Measurements from ENCODE around the gene NFATC2. TPM values are rescaled to one million over a fixed set of nuclear protein-coding genes. Genes with fewer than 3 reads are reported as not detected.

Gene NFATC2
- polyA plus RNA-seq, 1 donor from 2014 or later, result not detected

GRCh38 chr20:51481341-51481914, 61.1 kb downstream of the NFATC2 start:
- TF ChIP-seq CTCF (IDR thresholded peaks at IDR 0.05; ENCODE audit: poor library complexity, severe bottlenecking), result no peak
- TF ChIP-seq MXI1 (conservative IDR thresholded peaks at IDR 0.05; ENCODE audit: poor library complexity, severe bottlenecking), result no peak
- no peak for TF ChIP-seq POLR2AphosphoS5 (IDR thresholded peaks at IDR 0.05)
- no peak for TF ChIP-seq SMC3 (conservative IDR thresholded peaks at IDR 0.05; ENCODE audit: poor library complexity)
- no peak for TF ChIP-seq REST (IDR thresholded peaks at IDR 0.05; ENCODE audit: borderline replicate concordance)
- TF ChIP-seq TAF1 (IDR thresholded peaks at IDR 0.05; ENCODE audit: low read depth), result no peak
- TF ChIP-seq EZH2 (IDR thresholded peaks at IDR 0.05; ENCODE audit: borderline replicate concordance, insufficient read depth, low read length, poor library complexity, severe bottlenecking), result no peak
- TF ChIP-seq EP300 (conservative IDR thresholded peaks at IDR 0.05; ENCODE audit: poor library complexity, severe bottlenecking), result no peak
- TF ChIP-seq RAD21 (conservative IDR thresholded peaks at IDR 0.05), result no peak
- Histone ChIP-seq H3K9me3 (ENCODE audit: low read length) (peaks cover 3% of the 10 kb centered on the region), H3K27me3 (ENCODE audit: insufficient read depth, low read depth, low read length) (no peaks in the 10 kb centered on the region), H3K9me2 (ENCODE audit: insufficient read depth, low read length) (no peaks in the 10 kb centered on the region), H3F3A (ENCODE audit: insufficient read depth, low read length, poor library complexity, severe bottlenecking) (no peaks in the 10 kb centered on the region), H3K4me2 (ENCODE audit: low read length) (no peak overlapping the region), H3K79me2 (replicated peaks; ENCODE audit: insufficient read depth, low read length) (no peaks in the 10 kb centered on the region), H3K27ac (ENCODE audit: low read length) (no peak overlapping the region), H3K9ac (ENCODE audit: low read length) (no peak overlapping the region), H4K20me1 (ENCODE audit: insufficient read depth) (no peaks in the 10 kb centered on the region), H3K36me3 (ENCODE audit: insufficient read depth, low read length) (no peaks in the 10 kb centered on the region), H3K4me3 (ENCODE audit: low read length) (no peak overlapping the region), H2AFZ (ENCODE audit: low read depth, low read length) (no peak overlapping the region)

DNA sequence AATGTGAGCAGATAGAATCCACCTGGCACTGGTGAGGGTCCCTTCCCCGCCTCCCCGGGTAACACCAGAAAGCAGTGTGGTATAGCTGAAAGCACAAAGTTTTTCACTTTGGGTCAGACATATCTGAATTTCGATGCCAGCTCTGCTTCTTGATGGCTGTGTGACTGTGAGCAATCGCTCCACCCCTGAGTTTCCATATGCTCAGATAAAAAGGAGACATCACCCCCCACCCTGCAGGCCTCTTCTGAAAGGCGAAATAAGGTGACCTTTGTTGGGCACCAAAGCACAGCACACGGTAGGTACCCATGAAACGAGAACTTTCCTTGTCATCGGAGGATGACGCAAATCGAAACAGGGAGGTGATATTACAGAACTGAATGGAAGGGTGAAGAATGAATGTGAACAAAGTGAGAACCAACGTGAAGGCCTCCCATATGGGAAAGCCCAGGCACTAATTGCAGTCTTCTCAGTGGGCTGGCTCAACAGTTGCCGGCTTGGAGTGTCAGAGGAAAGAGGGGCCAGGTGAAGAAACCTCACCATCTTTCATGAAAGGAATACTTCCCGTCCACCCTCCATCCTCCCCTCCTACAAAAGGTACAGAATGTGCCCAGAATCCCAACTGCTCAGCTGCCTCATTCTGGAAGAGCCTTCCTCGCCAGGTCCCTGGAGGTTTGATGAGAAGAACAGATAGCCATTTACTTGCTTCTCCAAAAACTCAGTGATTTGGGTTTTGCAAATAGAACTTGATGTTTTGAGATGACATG, 61.8 kb downstream of the NFATC2 start:
- TF ChIP-seq TAF1 (IDR thresholded peaks at IDR 0.05; ENCODE audit: low read depth) (no peak), MXI1 (conservative IDR thresholded peaks at IDR 0.05; ENCODE audit: poor library complexity, severe bottlenecking) (no peak), CTCF (IDR thresholded peaks at IDR 0.05; ENCODE audit: poor library complexity, severe bottlenecking) (no peak), EZH2 (IDR thresholded peaks at IDR 0.05; ENCODE audit: borderline replicate concordance, insufficient read depth, low read length, poor library complexity, severe bottlenecking) (no peak), RAD21 (conservative IDR thresholded peaks at IDR 0.05) (no peak), POLR2AphosphoS5 (IDR thresholded peaks at IDR 0.05) (no peak), EP300 (conservative IDR thresholded peaks at IDR 0.05; ENCODE audit: poor library complexity, severe bottlenecking) (no peak), REST (IDR thresholded peaks at IDR 0.05; ENCODE audit: borderline replicate concordance) (no peak), SMC3 (conservative IDR thresholded peaks at IDR 0.05; ENCODE audit: poor library complexity) (no peak)
- no peaks in the 10 kb centered on the region for H3K9me2 ChIP-seq (ENCODE audit: insufficient read depth, low read length)

More for the DNA sequence above, 61.8 kb downstream of the NFATC2 start:
- peaks cover 3% of the 10 kb centered on the region for H3K9me3 ChIP-seq (ENCODE audit: low read length)
- H3K9ac ChIP-seq (ENCODE audit: low read length), result no peak overlapping the region
- no peak overlapping the region for H3K27ac ChIP-seq (ENCODE audit: low read length)
- no peak overlapping the region for H2AFZ ChIP-seq (ENCODE audit: low read depth, low read length)
- H3K27me3 ChIP-seq (ENCODE audit: insufficient read depth, low read depth, low read length), result no peaks in the 10 kb centered on the region
- H4K20me1 ChIP-seq (ENCODE audit: insufficient read depth), result no peaks in the 10 kb centered on the region
- no peak overlapping the region for H3K4me3 ChIP-seq (ENCODE audit: low read length)
- no peak overlapping the region for H3K4me2 ChIP-seq (ENCODE audit: low read length)
- no peaks in the 10 kb centered on the region for H3K79me2 ChIP-seq (replicated peaks; ENCODE audit: insufficient read depth, low read length)
- H3K36me3 ChIP-seq (ENCODE audit: insufficient read depth, low read length), result no peaks in the 10 kb centered on the region
- no peaks in the 10 kb centered on the region for H3F3A ChIP-seq (ENCODE audit: insufficient read depth, low read length, poor library complexity, severe bottlenecking)
